GM23338 (cell line): ENCODE results near the gene DDX5. TPM values are rescaled to one million over a fixed set of nuclear protein-coding genes. Genes with fewer than 3 reads are reported as not detected.

Experiments
- ATAC-seq: fragments of 200-7000 bp; cut with Tn5 transposase; 3 replicates; pipeline ENCODE4 v1.9.1; 2020
- DNase-seq: peaks from one replicate; pipeline ENCODE4 v3.0.0-alpha.2; 2015; ENCODE audit warnings: low spot score
- H2AFZ ChIP-seq: fragments of 200-600 bp; sonication (generic); 2 replicates; pipeline ENCODE4 v1.8.0; 2016; ENCODE audit warnings: antibody characterized with exemption, mild to moderate bottlenecking, moderate library complexity
- H3F3A ChIP-seq: fragments of 200-600 bp; sonication (generic); replicated peaks from 2 replicates; pipeline ENCODE4 v1.8.0; 2017; ENCODE audit warnings: antibody characterized with exemption, mixed run types, low read depth
- H3K27ac ChIP-seq: fragments of 200-600 bp; sonication (generic); 2 replicates; pipeline ENCODE4 v1.6.1; 2016; ENCODE audit warnings: low read depth
- H3K27me3 ChIP-seq: fragments of 200-600 bp; sonication (generic); 2 replicates; pipeline ENCODE4 v1.8.0; 2016; ENCODE audit warnings: mild to moderate bottlenecking, mixed run types, moderate library complexity; ENCODE audit not compliant: insufficient read depth
- H3K36me3 ChIP-seq: fragments of 200-600 bp; sonication (generic); 2 replicates; pipeline ENCODE4 v1.8.0; 2016; ENCODE audit warnings: mild to moderate bottlenecking; ENCODE audit not compliant: insufficient read depth
- H3K4me1 ChIP-seq: fragments of 200-600 bp; sonication (generic); 2 replicates; pipeline ENCODE4 v1.8.0; 2016; ENCODE audit warnings: mild to moderate bottlenecking, moderate library complexity; ENCODE audit not compliant: insufficient read depth
- H3K4me2 ChIP-seq: fragments of 200-600 bp; sonication (generic); 2 replicates; pipeline ENCODE4 v1.7.1; 2017; ENCODE audit warnings: mixed run types
- H3K4me3 ChIP-seq: fragments of 200-600 bp; sonication (generic); 2 replicates; pipeline ENCODE4 v1.6.1; 2016; ENCODE audit warnings: mixed run types
- H3K79me2 ChIP-seq: fragments of 200-600 bp; sonication (generic); replicated peaks from 2 replicates; pipeline ENCODE4 v1.8.0; 2017; ENCODE audit warnings: mild to moderate bottlenecking; ENCODE audit not compliant: insufficient read depth
- H3K9me2 ChIP-seq: fragments of 200-600 bp; sonication (generic); 2 replicates; pipeline ENCODE4 v1.8.0; 2017; ENCODE audit not compliant: insufficient read depth
- H4K20me1 ChIP-seq: fragments of 200-600 bp; sonication (generic); replicated peaks from 2 replicates; pipeline ENCODE4 v1.8.0; 2017; ENCODE audit warnings: mild to moderate bottlenecking; ENCODE audit not compliant: insufficient read depth
- H3K27ac Mint-ChIP-seq: 2 replicates; pipeline ENCODE4 v1.8.0; 2020; ENCODE audit warnings: inconsistent platforms, mild to moderate bottlenecking, moderate library complexity, mixed read lengths
- H3K27me3 Mint-ChIP-seq: 3 replicates; pipeline ENCODE4 v1.8.0; 2022; ENCODE audit warnings: low read depth, mild to moderate bottlenecking, moderate library complexity, mixed read lengths, inconsistent platforms; ENCODE audit not compliant: insufficient read depth, poor library complexity
- H3K36me3 Mint-ChIP-seq: 3 replicates; pipeline ENCODE4 v1.8.0; 2021; ENCODE audit warnings: low read depth, mild to moderate bottlenecking, inconsistent platforms, moderate library complexity, mixed read lengths
- H3K4me1 Mint-ChIP-seq: 3 replicates; pipeline ENCODE4 v1.8.0; 2020; ENCODE audit warnings: mild to moderate bottlenecking, inconsistent platforms, mixed read lengths
- H3K4me3 Mint-ChIP-seq: 3 replicates; pipeline ENCODE4 v1.8.0; 2021; ENCODE audit warnings: moderate library complexity, mild to moderate bottlenecking, inconsistent platforms, mixed read lengths
- H3K9me3 Mint-ChIP-seq: 3 replicates; pipeline ENCODE4 v1.8.0; 2020; ENCODE audit warnings: moderate library complexity, mild to moderate bottlenecking, inconsistent platforms, mixed read lengths
- CREB1 ChIP-seq: fragments of 250-450 bp; sonication (Bioruptor Pico); IDR thresholded peaks from 2 replicates; pipeline ENCODE4 v1.5.0; 2020; ENCODE audit warnings: low read depth, mild to moderate bottlenecking, moderate library complexity
- CTCF ChIP-seq, 2 experiments: fragments of 200-600 bp in 1 of 2; sonication (generic) in 1 of 2; conservative IDR thresholded peaks; 2 replicates each; pipeline versions ENCODE4 v1.5.1 to v1.6.1; 2016 to 2017; ENCODE audit warnings: antibody characterized with exemption in 2 of 2, low read depth in 2 of 2, mild to moderate bottlenecking in 2 of 2, moderate library complexity in 1 of 2
- ETS1 ChIP-seq: IDR thresholded peaks from 2 replicates; pipeline ENCODE4 v1.6.1; 2016; ENCODE audit warnings: antibody characterized with exemption
- EZH2 ChIP-seq: fragments of 200-600 bp; sonication (generic); IDR thresholded peaks from one replicate; pipeline ENCODE4 v1.8.0; 2017; ENCODE audit warnings: antibody characterized with exemption, mild to moderate bottlenecking, low read depth; ENCODE audit not compliant: unreplicated experiment
- JUNB ChIP-seq: IDR thresholded peaks from one replicate; pipeline ENCODE4 v1.6.1; 2016; ENCODE audit warnings: antibody characterized with exemption; ENCODE audit not compliant: unreplicated experiment
- POLR2AphosphoS5 ChIP-seq: IDR thresholded peaks from 2 replicates; pipeline ENCODE4 v1.6.1; 2016; ENCODE audit warnings: antibody characterized with exemption, low read depth
- ZNF114 ChIP-seq: fragments of 250-450 bp; sonication (Bioruptor Pico); IDR thresholded peaks from 2 replicates; pipeline ENCODE4 v1.5.0; 2020; ENCODE audit warnings: mild to moderate bottlenecking, moderate library complexity
- ZNF331 ChIP-seq: fragments of 250-450 bp; sonication (Bioruptor Pico); IDR thresholded peaks from 2 replicates; pipeline ENCODE4 v1.5.0; 2020; ENCODE audit warnings: low read depth, mild to moderate bottlenecking, moderate library complexity
- ZNF462 ChIP-seq: fragments of 250-450 bp; sonication (Bioruptor Pico); IDR thresholded peaks from 2 replicates; pipeline ENCODE4 v1.5.0; 2020; ENCODE audit warnings: mild to moderate bottlenecking, moderate library complexity
- polyA plus RNA-seq: library from polyadenylated mRNA; unstranded; fragments of >200 nt; fragmentation: Nextera tagmentation; extraction: Ambion mirVana; gene quantifications from 2 replicates; pipeline ENCODE4 v1.2.1, GENCODE V29; 2016
- total RNA-seq: library from RNA; depleted of rRNA; stranded (reverse); fragments of >200 nt; shearing (Covaris generic); gene quantifications from 2 replicates; pipeline ENCODE4 v1.2.3, GENCODE V29; 2014

DDX5 gene
- total and polyA plus RNA-seq, 2 experiments from 2014 or later, result 400 to 447 TPM

GRCh38 chr17:64551461-64551860, 45.4 kb upstream of the DDX5 start:
- H3K4me1 Mint-ChIP-seq, result peaks cover 21% of the 10 kb centered on the region
- ATAC-seq, result no peak
- Histone ChIP-seq H3K4me2 (no peak overlapping the region), H3F3A (no peaks in the 10 kb centered on the region), H3K27ac (no peak overlapping the region), H3K4me3 (no peak overlapping the region), H3K79me2 (no peaks in the 10 kb centered on the region), H4K20me1 (no peaks in the 10 kb centered on the region), H2AFZ (no peak overlapping the region), H3K36me3 (peaks cover 5% of the 10 kb centered on the region), H3K27me3 (no peaks in the 10 kb centered on the region), H3K9me2 (no peaks in the 10 kb centered on the region), H3K4me1 (peaks cover 18% of the 10 kb centered on the region)
- no peaks in the 10 kb centered on the region for H3K9me3 Mint-ChIP-seq
- H3K36me3 Mint-ChIP-seq, result peaks cover 14% of the 10 kb centered on the region; the same call in 2 of the 3 replicates
- H3K4me3 Mint-ChIP-seq, result no peak overlapping the region
- TF ChIP-seq POLR2AphosphoS5 (no peak), JUNB (no peak), ZNF114 (CRISPR knock-in tag) (no peak), CREB1 (CRISPR knock-in tag) (no peak), CTCF (conservative IDR thresholded peaks at IDR 0.05; ENCODE audit: low read depth in 2 of 2) (no peak)
- H3K27me3 Mint-ChIP-seq, result peaks cover 2% of the 10 kb centered on the region
- H3K27ac Mint-ChIP-seq, result no peak overlapping the region
- no peak for DNase-seq

- DNase-seq (peak; percentile 66), ATAC-seq (peak; percentile 96)
- no peaks in the 10 kb centered on the region for H4K20me1 ChIP-seq
- peak overlapping the region; percentile 68; the same call in 1 of the 2 replicates for H3K27ac Mint-ChIP-seq
- H3K27me3 ChIP-seq, result no peaks in the 10 kb centered on the region
- H3K36me3 Mint-ChIP-seq, result peaks cover 11% of the 10 kb centered on the region; the same call in 2 of the 3 replicates
- no peak overlapping the region for H3K4me3 ChIP-seq
- no peaks in the 10 kb centered on the region for H3K79me2 ChIP-seq
- H3K9me2 ChIP-seq, result no peaks in the 10 kb centered on the region
- H3K36me3 ChIP-seq, result peaks cover 9% of the 10 kb centered on the region
- TF ChIP-seq EZH2 (no peak), JUNB (no peak), CREB1 (CRISPR knock-in tag) (no peak), ZNF331 (CRISPR knock-in tag) (no peak), ZNF462 (no peak), ETS1 (no peak)
- no peak overlapping the region for H2AFZ ChIP-seq
- H3K4me1 ChIP-seq, result peaks cover 11% of the 10 kb centered on the region
- peaks cover 2% of the 10 kb centered on the region for H3K27me3 Mint-ChIP-seq
- no peak overlapping the region for H3K27ac ChIP-seq
- H3K4me1 Mint-ChIP-seq, result peaks cover 26% of the 10 kb centered on the region
- no peaks in the 10 kb centered on the region for H3K9me3 Mint-ChIP-seq
- H3K4me3 Mint-ChIP-seq, result no peak overlapping the region
- no peaks in the 10 kb centered on the region for H3F3A ChIP-seq
- peak overlapping the region; percentile 57; the same call in 1 of the 2 replicates for H3K4me2 ChIP-seq
Observed at GRCh38 chr17:64547319-64547718, 41.2 kb upstream of the DDX5 start.
